ENCODE results near the gene LYRM9.

DNA sequence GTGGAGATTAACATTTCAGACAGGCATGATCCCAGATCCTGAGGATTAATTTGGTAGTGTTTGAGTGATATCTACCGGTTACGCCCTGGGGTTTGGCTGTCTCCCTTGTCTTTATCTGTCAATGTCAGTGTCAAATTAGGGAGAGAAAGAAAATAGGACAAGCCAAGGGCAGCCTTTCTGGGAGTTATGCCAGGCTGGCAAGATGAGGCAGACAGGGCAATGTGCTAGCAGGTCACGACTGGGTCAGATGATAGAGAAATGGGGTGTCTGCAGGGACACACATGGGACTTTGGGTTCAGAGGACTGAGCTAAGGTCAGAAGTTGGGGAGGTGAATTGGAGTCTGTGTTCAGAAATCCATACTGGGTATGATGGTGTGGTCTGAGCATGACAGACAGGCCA lies 27.4 kb upstream of the LYRM9 start:
- TF ChIP-seq, protein P1, sequence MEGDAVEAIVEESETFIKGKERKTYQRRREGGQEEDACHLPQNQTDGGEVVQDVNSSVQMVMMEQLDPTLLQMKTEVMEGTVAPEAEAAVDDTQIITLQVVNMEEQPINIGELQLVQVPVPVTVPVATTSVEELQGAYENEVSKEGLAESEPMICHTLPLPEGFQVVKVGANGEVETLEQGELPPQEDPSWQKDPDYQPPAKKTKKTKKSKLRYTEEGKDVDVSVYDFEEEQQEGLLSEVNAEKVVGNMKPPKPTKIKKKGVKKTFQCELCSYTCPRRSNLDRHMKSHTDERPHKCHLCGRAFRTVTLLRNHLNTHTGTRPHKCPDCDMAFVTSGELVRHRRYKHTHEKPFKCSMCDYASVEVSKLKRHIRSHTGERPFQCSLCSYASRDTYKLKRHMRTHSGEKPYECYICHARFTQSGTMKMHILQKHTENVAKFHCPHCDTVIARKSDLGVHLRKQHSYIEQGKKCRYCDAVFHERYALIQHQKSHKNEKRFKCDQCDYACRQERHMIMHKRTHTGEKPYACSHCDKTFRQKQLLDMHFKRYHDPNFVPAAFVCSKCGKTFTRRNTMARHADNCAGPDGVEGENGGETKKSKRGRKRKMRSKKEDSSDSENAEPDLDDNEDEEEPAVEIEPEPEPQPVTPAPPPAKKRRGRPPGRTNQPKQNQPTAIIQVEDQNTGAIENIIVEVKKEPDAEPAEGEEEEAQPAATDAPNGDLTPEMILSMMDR (IDR thresholded peaks at IDR 0.05), result no peak
- no peak for TF ChIP-seq EZH2 (IDR thresholded peaks at IDR 0.05)
- no peak for TF ChIP-seq EZH2phosphoT487 (IDR thresholded peaks at IDR 0.05)
